H9 (cell line): ENCODE results near the gene WBP2. TPM values are rescaled to one million over a fixed set of nuclear protein-coding genes. Genes with fewer than 3 reads are reported as not detected.

ENCODE experiments used
- DNase-seq: peaks from one replicate; pipeline ENCODE4 v3.0.0-alpha.2; 2017
- H2AFZ ChIP-seq: one replicate; pipeline ENCODE4 v1.6.1; 2013; ENCODE audit warnings: mild to moderate bottlenecking, low read length, control low read depth, moderate library complexity
- H2AK5ac ChIP-seq: 2 replicates; pipeline ENCODE4 v1.6.1; 2013; ENCODE audit warnings: low read length, control low read depth, mixed read lengths; ENCODE audit not compliant: insufficient read length
- H2BK120ac ChIP-seq: one replicate; pipeline ENCODE4 v1.6.1; 2013; ENCODE audit warnings: low read depth, mild to moderate bottlenecking, low read length, control low read depth, inconsistent platforms; ENCODE audit not compliant: poor library complexity, severe bottlenecking
- H2BK12ac ChIP-seq: 2 replicates; pipeline ENCODE4 v1.6.1; 2013; ENCODE audit warnings: low read length, control low read depth, mixed read lengths, low read depth; ENCODE audit not compliant: insufficient read length
- H2BK15ac ChIP-seq: 2 replicates; pipeline ENCODE4 v1.6.1; 2013; ENCODE audit warnings: low read depth, low read length, control low read depth
- H2BK20ac ChIP-seq: one replicate; pipeline ENCODE4 v1.6.1; 2013; ENCODE audit warnings: low read depth, mild to moderate bottlenecking, low read length, control low read depth, inconsistent platforms; ENCODE audit not compliant: poor library complexity, severe bottlenecking
- H2BK5ac ChIP-seq: 2 replicates; pipeline ENCODE4 v1.6.1; 2013; ENCODE audit warnings: low read length, control low read depth, mixed read lengths; ENCODE audit not compliant: insufficient read length
- H3K14ac ChIP-seq: 2 replicates; pipeline ENCODE4 v1.6.1; 2013; ENCODE audit warnings: low read length, control low read depth; ENCODE audit not compliant: insufficient read depth
- H3K18ac ChIP-seq: 2 replicates; pipeline ENCODE4 v1.6.1; 2013; ENCODE audit warnings: low read depth, mild to moderate bottlenecking, mixed read lengths, low read length, control low read depth; ENCODE audit not compliant: insufficient read length
- H3K23ac ChIP-seq: 2 replicates; pipeline ENCODE4 v1.6.1; 2013; ENCODE audit warnings: low read length, control low read depth, mixed read lengths, low read depth; ENCODE audit not compliant: insufficient read length
- H3K23me2 ChIP-seq: 2 replicates; pipeline ENCODE4 v1.6.1; 2013; ENCODE audit warnings: low read depth, mild to moderate bottlenecking, mixed read lengths, low read length, control low read depth; ENCODE audit not compliant: insufficient read length, poor library complexity, severe bottlenecking
- H3K27ac ChIP-seq: 2 replicates; pipeline ENCODE4 v1.5.1; 2013; ENCODE audit warnings: low read length, control low read depth, mixed read lengths, low read depth; ENCODE audit not compliant: insufficient read length
- H3K27me3 ChIP-seq: 2 replicates; pipeline ENCODE4 v1.6.1; 2013; ENCODE audit warnings: low read length, control low read depth, inconsistent platforms; ENCODE audit not compliant: insufficient read depth
- H3K4ac ChIP-seq: 2 replicates; pipeline ENCODE4 v1.6.1; 2013; ENCODE audit warnings: low read depth, mild to moderate bottlenecking, control low read depth, inconsistent platforms, low read length, moderate library complexity
- H3K4me1 ChIP-seq: 2 replicates; pipeline ENCODE4 v1.6.1; 2013; ENCODE audit warnings: low read length, control low read depth, inconsistent platforms; ENCODE audit not compliant: insufficient read depth
- H3K4me2 ChIP-seq: 2 replicates; pipeline ENCODE4 v1.6.1; 2013; ENCODE audit warnings: low read length, control low read depth, mixed read lengths; ENCODE audit not compliant: insufficient read length, insufficient read depth
- H3K56ac ChIP-seq: 2 replicates; pipeline ENCODE4 v1.6.1; 2013; ENCODE audit warnings: low read depth, mild to moderate bottlenecking, mixed read lengths, low read length, control low read depth; ENCODE audit not compliant: insufficient read length
- H3K79me1 ChIP-seq: 2 replicates; pipeline ENCODE4 v1.6.1; 2013; ENCODE audit warnings: low read depth, mild to moderate bottlenecking, moderate library complexity, low read length, control low read depth, inconsistent platforms; ENCODE audit not compliant: insufficient read depth, poor library complexity, severe bottlenecking
- H3K79me2 ChIP-seq: 2 replicates; pipeline ENCODE4 v1.6.1; 2013; ENCODE audit warnings: low read length, control low read depth, inconsistent platforms; ENCODE audit not compliant: insufficient read depth
- H3K9ac ChIP-seq: 2 replicates; pipeline ENCODE4 v1.6.1; 2013; ENCODE audit warnings: low read length, control low read depth, mixed read lengths; ENCODE audit not compliant: insufficient read length; ENCODE audit errors: extremely low read depth
- H3K9me3 ChIP-seq: one replicate; pipeline ENCODE4 v1.6.1; 2013; ENCODE audit warnings: low read depth, low read length, inconsistent platforms; ENCODE audit not compliant: control insufficient read depth
- H3T11ph ChIP-seq: one replicate; pipeline ENCODE4 v1.6.1; 2013; ENCODE audit warnings: mild to moderate bottlenecking, low read length, control low read depth, inconsistent platforms
- H4K20me1 ChIP-seq: one replicate; pipeline ENCODE4 v1.6.1; 2013; ENCODE audit not compliant: control insufficient read depth, insufficient read length, insufficient read depth
- H4K5ac ChIP-seq: 2 replicates; pipeline ENCODE4 v1.6.1; 2013; ENCODE audit warnings: low read depth, mild to moderate bottlenecking, mixed read lengths, low read length, control low read depth; ENCODE audit not compliant: insufficient read length
- H4K8ac ChIP-seq: replicated peaks from 2 replicates; pipeline ENCODE4 v1.6.1; 2013; ENCODE audit warnings: low read length, control low read depth, mixed read lengths, low read depth; ENCODE audit not compliant: insufficient read length
- H4K91ac ChIP-seq: 2 replicates; pipeline ENCODE4 v1.6.1; 2013; ENCODE audit warnings: low read depth, mild to moderate bottlenecking, moderate library complexity, mixed read lengths, low read length, control low read depth; ENCODE audit not compliant: insufficient read length
- H3K27ac Mint-ChIP-seq, 3 experiments: 2 replicates in 2 of 3; 3 replicates in 1 of 3; pipeline ENCODE4 v1.8.0; 2020 to 2021; ENCODE audit warnings: mixed read lengths in 3 of 3, mild to moderate bottlenecking in 1 of 3, moderate library complexity in 1 of 3
- H3K27me3 Mint-ChIP-seq: 2 replicates; pipeline ENCODE4 v1.8.0; 2021; ENCODE audit warnings: low read depth, mild to moderate bottlenecking, moderate library complexity, mixed read lengths
- H3K36me3 Mint-ChIP-seq, 3 experiments: 2 replicates in 2 of 3; 3 replicates in 1 of 3; pipeline ENCODE4 v1.8.0; 2020 to 2021; ENCODE audit warnings: low read depth in 3 of 3, mixed read lengths in 3 of 3; ENCODE audit not compliant: insufficient read depth in 1 of 3
- H3K4me1 Mint-ChIP-seq, 2 experiments: 2 replicates each; pipeline ENCODE4 v1.8.0; 2020; ENCODE audit warnings: mixed read lengths in 2 of 2
- H3K4me3 Mint-ChIP-seq, 2 experiments: 2 replicates in 1 of 2; 3 replicates in 1 of 2; pipeline ENCODE4 v1.8.0; 2020 to 2021; ENCODE audit warnings: mild to moderate bottlenecking in 2 of 2, mixed read lengths in 2 of 2, moderate library complexity in 1 of 2
- H3K9me3 Mint-ChIP-seq, 2 experiments: 2 replicates in 1 of 2; 3 replicates in 1 of 2; pipeline ENCODE4 v1.8.0; 2020; ENCODE audit warnings: mild to moderate bottlenecking in 2 of 2, mixed read lengths in 2 of 2, moderate library complexity in 1 of 2
- WGBS: extraction: QIAGEN DNeasy Blood & Tissue Kit; methylation state at CpG from one replicate; pipeline ENCODE4 v1.1.7; 2013; ENCODE audit warnings: missing lambda C conversion rate, low lambda C conversion rate, mixed read lengths; ENCODE audit not compliant: insufficient read length; ENCODE audit errors: extremely low coverage; 5-methylcytosine and 5-hydroxymethylcytosine counted together
- total RNA-seq: library from RNA; stranded (reverse); gene quantifications from 2 replicates; pipeline ENCODE4 v1.2.1, GENCODE V29; 2021
- TF ChIP-seq, protein P1 (sequence below): fragments of 200-600 bp; sonication (generic); conservative IDR thresholded peaks from 3 replicates; pipeline ENCODE4 v1.8.0; 2021; ENCODE audit warnings: antibody characterized with exemption, mild to moderate bottlenecking

WBP2 gene
- total RNA-seq, 1 experiment from 2014 or later, result 63.2 TPM

DNA sequence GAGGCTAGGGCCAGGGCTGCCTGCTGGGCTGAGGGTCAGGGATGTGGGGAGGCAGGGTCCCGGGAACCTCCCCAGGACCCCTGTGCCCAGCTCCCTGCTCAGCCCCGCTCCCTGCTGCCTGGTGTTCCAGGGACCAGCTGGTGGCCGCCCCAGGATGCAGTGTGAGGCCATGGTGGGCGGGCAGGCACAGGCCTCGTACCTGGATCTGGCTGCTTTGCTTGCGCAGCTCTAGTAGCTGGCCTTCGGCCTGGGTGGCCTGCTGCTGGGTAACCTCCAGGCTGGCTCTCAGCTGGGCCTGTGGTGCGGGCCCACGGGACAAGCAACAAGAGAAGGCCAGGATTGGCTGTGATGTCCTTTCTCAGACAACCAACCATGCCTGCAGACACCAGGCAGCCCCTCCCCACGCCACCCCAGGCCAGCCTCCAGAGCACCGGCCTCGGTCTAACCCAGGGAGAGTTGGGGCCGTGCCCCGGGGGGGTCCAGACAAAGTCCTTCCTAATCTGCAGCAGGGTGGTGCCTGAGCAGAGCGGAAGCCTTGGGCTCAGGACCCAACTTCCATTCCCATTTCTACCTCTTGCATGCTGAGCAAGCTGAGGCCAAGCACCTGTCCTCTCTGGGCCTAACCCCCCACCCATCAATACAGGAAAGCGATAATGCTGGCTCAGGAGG, 37.6 kb upstream of the WBP2 start:
- DNase-seq, result peak; percentile 29
- Histone ChIP-seq H4K8ac (no peak overlapping the region), H3K18ac (no peak overlapping the region), H2BK120ac (no peak overlapping the region), H3K23ac (no peak overlapping the region), H3K14ac (no peak overlapping the region; the same call in 1 of the 2 replicates), H3K9ac (no peak overlapping the region), H3K27ac (no peak overlapping the region), H4K91ac (no peak overlapping the region), H3K56ac (no peak overlapping the region), H2BK15ac (no peak overlapping the region), H2BK20ac (no peak overlapping the region), H4K5ac (no peak overlapping the region), H2BK12ac (no peak overlapping the region), H3K23me2 (peaks cover 8% of the 10 kb centered on the region), H2AK5ac (no peak overlapping the region), H2AFZ (no peak overlapping the region), H3T11ph (no peak overlapping the region), H3K79me2 (no peaks in the 10 kb centered on the region), H3K4ac (no peak overlapping the region), H3K27me3 (no peaks in the 10 kb centered on the region), H3K4me2 (no peak overlapping the region), H2BK5ac (no peak overlapping the region), H3K79me1 (no peaks in the 10 kb centered on the region), H3K9me3 (no peaks in the 10 kb centered on the region), H3K4me1 (no peaks in the 10 kb centered on the region; the same call in 1 of the 2 replicates), H4K20me1 (no peaks in the 10 kb centered on the region)
- H3K36me3 Mint-ChIP-seq, result peaks cover 11 to 32% (median 23%) of the 10 kb centered on the region in 3 experiments
- H3K9me3 Mint-ChIP-seq, result no peaks in the 10 kb centered on the region
- H3K4me3 Mint-ChIP-seq, result no peak overlapping the region
- peaks cover 23 to 26% of the 10 kb centered on the region in 2 experiments for H3K4me1 Mint-ChIP-seq
- WGBS, result no CpG with 5 or more reads among the region's 16 CpGs
- TF ChIP-seq, protein P1, sequence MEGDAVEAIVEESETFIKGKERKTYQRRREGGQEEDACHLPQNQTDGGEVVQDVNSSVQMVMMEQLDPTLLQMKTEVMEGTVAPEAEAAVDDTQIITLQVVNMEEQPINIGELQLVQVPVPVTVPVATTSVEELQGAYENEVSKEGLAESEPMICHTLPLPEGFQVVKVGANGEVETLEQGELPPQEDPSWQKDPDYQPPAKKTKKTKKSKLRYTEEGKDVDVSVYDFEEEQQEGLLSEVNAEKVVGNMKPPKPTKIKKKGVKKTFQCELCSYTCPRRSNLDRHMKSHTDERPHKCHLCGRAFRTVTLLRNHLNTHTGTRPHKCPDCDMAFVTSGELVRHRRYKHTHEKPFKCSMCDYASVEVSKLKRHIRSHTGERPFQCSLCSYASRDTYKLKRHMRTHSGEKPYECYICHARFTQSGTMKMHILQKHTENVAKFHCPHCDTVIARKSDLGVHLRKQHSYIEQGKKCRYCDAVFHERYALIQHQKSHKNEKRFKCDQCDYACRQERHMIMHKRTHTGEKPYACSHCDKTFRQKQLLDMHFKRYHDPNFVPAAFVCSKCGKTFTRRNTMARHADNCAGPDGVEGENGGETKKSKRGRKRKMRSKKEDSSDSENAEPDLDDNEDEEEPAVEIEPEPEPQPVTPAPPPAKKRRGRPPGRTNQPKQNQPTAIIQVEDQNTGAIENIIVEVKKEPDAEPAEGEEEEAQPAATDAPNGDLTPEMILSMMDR, result no peak
- no peak overlapping the region; a peak in 1 of 7 replicates for H3K27ac Mint-ChIP-seq
- no peaks in the 10 kb centered on the region; the same call in 1 of the 2 replicates for H3K27me3 Mint-ChIP-seq
